Measurements from ENCODE around the gene FOLR2. TPM values are rescaled to one million over a fixed set of nuclear protein-coding genes. Genes with fewer than 3 reads are reported as not detected.

Gene FOLR2
- total RNA-seq, 4 donors from 2014 or later: 6.4 to 16.1 (median 8.6) TPM; not detected in 1

- DNase-seq: no peak
- Histone ChIP-seq H3K36me3 (peaks cover 0 to 24% (median 7%) of the 10 kb centered on the region in 4 donors), H3K9me3 (no peaks in the 10 kb centered on the region), H3K27ac (peak overlapping the region in 3 of 4 donors; percentile 46 to 67 (median 63)), H3K27me3 (peaks cover 38% of the 10 kb centered on the region), H3K4me1 (peaks cover 8 to 47% (median 41%) of the 10 kb centered on the region in 4 donors), H3K4me3 (peak overlapping the region in 1 of 4 donors; percentile 47)
- peak in 1 of 5 experiments; percentile 30 for TF ChIP-seq CTCF (IDR thresholded peaks at IDR 0.05)
- no peak for TF ChIP-seq EP300 (IDR thresholded peaks at IDR 0.05; ENCODE audit: low read depth)
- TF ChIP-seq POLR2AphosphoS5 (IDR thresholded peaks at IDR 0.05): no peak
- no peak for TF ChIP-seq POLR2A (IDR thresholded peaks at IDR 0.05)
- in situ Hi-C loops (cut with MboI; ENCODE audit: low pct_ligation_motif_present in 1 of 4, low pct_unique_long_range_greater_than_20kb in 1 of 4, low sequenced_read_pairs in 3 of 4): no loop called here
- intact Hi-C loops (cut with DNase I; ENCODE audit: low total_unique reads): no loop called here
- 72% methylated on average over 28 of the region's 28 CpGs; no CpG with 5 or more reads in 1 of the 2 donors for WGBS, 2 donors (ENCODE audit: low coverage in 1 of 2)
These were observed 22.1 kb downstream of the FOLR2 start for GRCh38 chr11:72238492-72239312.

- Histone ChIP-seq H3K9me3 (no peaks in the 10 kb centered on the region), H3K27ac (peak overlapping the region; percentile 46 to 67 (median 59)), H3K27me3 (peaks cover 45% of the 10 kb centered on the region), H3K36me3 (peaks cover 0 to 17% (median 7%) of the 10 kb centered on the region in 4 donors), H3K4me3 (peak overlapping the region in 3 of 4 donors; percentile 18 to 47 (median 31)), H3K4me1 (peaks cover 8 to 54% (median 45%) of the 10 kb centered on the region in 4 donors)
- peak; percentile 61 for DNase-seq
- TF ChIP-seq CTCF (IDR thresholded peaks at IDR 0.05) (no peak), EP300 (IDR thresholded peaks at IDR 0.05; ENCODE audit: low read depth) (no peak), POLR2AphosphoS5 (IDR thresholded peaks at IDR 0.05) (no peak), POLR2A (IDR thresholded peaks at IDR 0.05) (no peak)
- WGBS, 2 donors (ENCODE audit: low coverage in 1 of 2): 14% methylated on average over 24 of the region's 25 CpGs; no CpG with 5 or more reads in 1 of the 2 donors
- intact Hi-C loops (cut with DNase I; ENCODE audit: low total_unique reads) (no loop called here), in situ Hi-C loops (cut with MboI; ENCODE audit: low pct_ligation_motif_present in 1 of 4, low pct_unique_long_range_greater_than_20kb in 1 of 4, low sequenced_read_pairs in 3 of 4) (no loop called here)
These were observed 22.8 kb downstream of the FOLR2 start for GRCh38 chr11:72239313-72239848.

- peaks cover 8 to 57% (median 46%) of the 10 kb centered on the region in 4 donors for H3K4me1 ChIP-seq
- in situ Hi-C loops (cut with MboI; ENCODE audit: low pct_ligation_motif_present in 1 of 4, low pct_unique_long_range_greater_than_20kb in 1 of 4, low sequenced_read_pairs in 3 of 4) (no loop called here), intact Hi-C loops (cut with DNase I; ENCODE audit: low total_unique reads) (no loop called here)
- peak overlapping the region in 3 of 4 donors; percentile 18 to 47 (median 31) for H3K4me3 ChIP-seq
- 6% methylated on average over 43 of the region's 69 CpGs; no CpG with 5 or more reads in 1 of the 2 donors for WGBS, 2 donors (ENCODE audit: low coverage in 1 of 2)
- no peaks in the 10 kb centered on the region for H3K9me3 ChIP-seq
- H3K36me3 ChIP-seq: peaks cover 0 to 13% (median 7%) of the 10 kb centered on the region in 4 donors
- H3K27ac ChIP-seq: peak overlapping the region; percentile 46 to 67 (median 59)
- TF ChIP-seq POLR2A (IDR thresholded peaks at IDR 0.05) (no peak), EP300 (IDR thresholded peaks at IDR 0.05; ENCODE audit: low read depth) (no peak), CTCF (IDR thresholded peaks at IDR 0.05) (no peak), POLR2AphosphoS5 (IDR thresholded peaks at IDR 0.05) (no peak)
- H3K27me3 ChIP-seq: peaks cover 51% of the 10 kb centered on the region
- peak; percentile 74 for DNase-seq
These were observed 23.4 kb downstream of the FOLR2 start for GRCh38 chr11:72239849-72240460.
